Measurements from ENCODE around the gene PRPF38B. TPM values are rescaled to one million over a fixed set of nuclear protein-coding genes. Genes with fewer than 3 reads are reported as not detected.
A peak's percentile ranks its signal among the peaks of the same experiment; 100 is the strongest.

The PRPF38B gene
- total RNA-seq, 6 experiments from 2014 or later: 19.9 to 24.1 (median 23.7) TPM

DNA sequence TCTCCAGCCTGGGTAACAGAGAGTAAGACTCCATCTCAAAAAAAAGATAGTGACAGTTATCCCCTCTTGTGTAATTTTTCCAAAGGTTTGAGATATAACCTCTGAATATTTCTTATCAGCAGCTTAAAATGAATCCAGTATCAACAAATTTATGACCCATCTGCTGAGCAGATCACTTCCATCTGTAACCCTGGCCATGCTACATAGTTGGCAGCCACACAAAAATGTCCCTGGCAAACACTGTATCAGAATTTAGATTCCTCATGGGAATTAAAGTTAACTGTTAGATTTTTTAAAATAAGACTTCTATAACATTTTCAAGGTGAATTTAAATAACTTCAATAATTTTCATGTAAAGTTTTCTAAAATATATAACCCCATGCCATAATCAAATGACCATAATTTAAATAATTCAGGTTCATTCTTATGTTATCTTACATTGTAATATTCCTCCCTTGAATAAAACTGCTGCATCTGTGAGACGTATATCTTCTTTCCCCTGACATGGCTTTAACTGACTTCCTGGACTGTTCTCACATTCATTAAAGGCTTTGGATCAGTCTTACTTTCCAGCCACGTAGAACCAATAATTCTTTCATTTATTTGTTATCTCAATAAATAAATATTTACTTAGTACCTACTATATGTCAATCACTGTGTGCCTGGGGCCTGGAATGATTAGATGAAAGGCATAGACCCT, 5.3 kb upstream of the PRPF38B start:
- no peaks in the 10 kb centered on the region for H3K36me3 Mint-ChIP-seq (ENCODE audit: low read depth)
- H3K27me3 Mint-ChIP-seq (ENCODE audit: insufficient read depth): no peaks in the 10 kb centered on the region; the same call in 1 of the 2 replicates
- no peak overlapping the region for H3K4me3 Mint-ChIP-seq
- TF ChIP-seq, protein P1, sequence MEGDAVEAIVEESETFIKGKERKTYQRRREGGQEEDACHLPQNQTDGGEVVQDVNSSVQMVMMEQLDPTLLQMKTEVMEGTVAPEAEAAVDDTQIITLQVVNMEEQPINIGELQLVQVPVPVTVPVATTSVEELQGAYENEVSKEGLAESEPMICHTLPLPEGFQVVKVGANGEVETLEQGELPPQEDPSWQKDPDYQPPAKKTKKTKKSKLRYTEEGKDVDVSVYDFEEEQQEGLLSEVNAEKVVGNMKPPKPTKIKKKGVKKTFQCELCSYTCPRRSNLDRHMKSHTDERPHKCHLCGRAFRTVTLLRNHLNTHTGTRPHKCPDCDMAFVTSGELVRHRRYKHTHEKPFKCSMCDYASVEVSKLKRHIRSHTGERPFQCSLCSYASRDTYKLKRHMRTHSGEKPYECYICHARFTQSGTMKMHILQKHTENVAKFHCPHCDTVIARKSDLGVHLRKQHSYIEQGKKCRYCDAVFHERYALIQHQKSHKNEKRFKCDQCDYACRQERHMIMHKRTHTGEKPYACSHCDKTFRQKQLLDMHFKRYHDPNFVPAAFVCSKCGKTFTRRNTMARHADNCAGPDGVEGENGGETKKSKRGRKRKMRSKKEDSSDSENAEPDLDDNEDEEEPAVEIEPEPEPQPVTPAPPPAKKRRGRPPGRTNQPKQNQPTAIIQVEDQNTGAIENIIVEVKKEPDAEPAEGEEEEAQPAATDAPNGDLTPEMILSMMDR (IDR thresholded peaks at IDR 0.05): no peak
- peaks cover 29% of the 10 kb centered on the region for H3K4me1 Mint-ChIP-seq (ENCODE audit: low read depth)
- no peaks in the 10 kb centered on the region for H3K9me3 Mint-ChIP-seq
- no peak overlapping the region; the same call in 1 of the 2 replicates for H3K27ac Mint-ChIP-seq
- DNase-seq: peak; percentile 28

DNA sequence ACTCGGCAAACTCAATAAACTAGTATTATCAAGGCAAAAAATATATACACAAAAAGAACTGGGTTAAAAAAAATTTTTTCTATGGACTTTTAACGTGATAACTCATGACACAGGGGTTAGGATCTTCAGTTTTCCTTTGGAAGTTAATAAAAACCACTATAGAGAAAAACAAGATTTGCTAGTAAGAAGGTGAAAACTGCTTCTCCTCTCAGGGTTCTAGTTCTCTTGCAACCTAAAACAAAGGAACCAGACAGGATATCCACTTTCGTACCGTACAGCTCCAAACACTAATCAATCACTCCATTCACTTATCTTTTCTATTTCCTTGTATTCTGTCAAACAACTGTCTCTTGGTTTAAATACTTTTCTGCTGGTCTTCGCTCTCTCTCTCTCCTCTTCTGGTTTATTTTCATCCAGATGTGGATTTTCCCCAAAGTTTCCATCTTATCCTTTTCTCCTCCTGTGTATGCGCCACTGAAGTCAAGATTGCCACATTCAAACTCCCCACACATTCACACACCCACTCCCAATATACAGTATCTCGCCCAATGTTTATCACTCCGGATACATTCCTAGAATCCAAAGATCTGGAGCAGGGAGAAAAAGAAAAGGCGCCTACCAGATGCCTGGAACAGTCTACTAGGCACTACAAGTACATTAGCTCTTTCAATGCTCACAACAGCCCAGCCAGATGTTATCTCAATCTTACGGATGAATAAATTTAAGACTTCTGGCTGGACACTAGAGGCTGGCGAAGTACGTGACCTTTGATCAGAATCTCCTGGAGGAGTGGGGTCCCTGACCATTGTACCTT, 775 bp upstream of the PRPF38B start:
- Mint-ChIP-seq H3K4me1 (ENCODE audit: low read depth) (peaks cover 42% of the 10 kb centered on the region), H3K4me3 (peak overlapping the region; percentile 99), H3K9me3 (no peaks in the 10 kb centered on the region), H3K36me3 (ENCODE audit: low read depth) (peaks cover 33% of the 10 kb centered on the region), H3K27ac (peak overlapping the region; percentile 91), H3K27me3 (ENCODE audit: insufficient read depth) (no peaks in the 10 kb centered on the region; the same call in 1 of the 2 replicates)
- no peak for DNase-seq
- TF ChIP-seq, protein P1 (IDR thresholded peaks at IDR 0.05): no peak

DNA sequence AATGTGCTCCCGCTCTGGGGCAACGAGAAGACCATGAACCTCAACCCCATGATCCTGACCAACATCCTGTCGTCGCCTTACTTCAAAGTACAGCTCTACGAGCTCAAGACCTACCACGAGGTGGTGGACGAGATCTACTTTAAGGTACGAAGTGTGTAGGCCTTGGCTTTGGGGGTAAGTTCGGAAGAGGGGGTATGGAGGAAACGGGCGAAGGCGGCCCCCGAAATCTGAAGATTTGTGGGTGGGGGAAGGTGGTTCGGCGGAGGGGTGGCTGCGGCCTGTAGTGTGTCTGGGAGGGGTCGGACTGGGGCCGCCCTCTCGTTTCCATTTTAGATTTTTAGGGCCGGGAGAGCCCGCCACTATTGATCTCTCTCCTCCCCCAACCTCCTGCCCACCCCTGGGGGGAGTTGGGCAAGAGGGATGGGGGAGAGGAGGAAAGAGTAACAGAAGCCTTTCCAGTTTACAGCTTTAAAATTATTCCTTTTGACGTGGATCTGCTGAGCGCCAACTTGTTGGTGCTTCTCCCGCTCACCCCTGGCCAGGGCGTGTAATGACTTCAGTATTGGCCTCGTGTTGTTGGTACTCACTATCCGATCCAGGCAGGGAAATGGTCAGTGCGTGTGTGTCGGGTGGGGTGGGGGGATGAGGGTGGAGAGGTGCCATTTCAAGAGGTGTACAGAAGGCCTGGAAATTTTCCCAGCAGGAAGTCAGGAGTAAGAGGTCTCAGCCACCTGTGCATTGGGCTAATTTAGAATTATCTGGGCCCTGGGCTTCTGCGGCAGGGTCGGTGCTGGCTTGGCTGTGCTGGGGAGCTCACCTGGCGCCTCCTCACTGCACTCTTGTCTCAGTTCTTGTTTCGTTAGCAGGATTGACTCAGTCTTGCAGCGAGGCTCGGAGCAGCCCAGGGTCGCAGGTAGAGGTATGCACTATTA, 880 bp downstream of the PRPF38B start:
- TF ChIP-seq, protein P1 (IDR thresholded peaks at IDR 0.05): peak; percentile 51

DNA sequence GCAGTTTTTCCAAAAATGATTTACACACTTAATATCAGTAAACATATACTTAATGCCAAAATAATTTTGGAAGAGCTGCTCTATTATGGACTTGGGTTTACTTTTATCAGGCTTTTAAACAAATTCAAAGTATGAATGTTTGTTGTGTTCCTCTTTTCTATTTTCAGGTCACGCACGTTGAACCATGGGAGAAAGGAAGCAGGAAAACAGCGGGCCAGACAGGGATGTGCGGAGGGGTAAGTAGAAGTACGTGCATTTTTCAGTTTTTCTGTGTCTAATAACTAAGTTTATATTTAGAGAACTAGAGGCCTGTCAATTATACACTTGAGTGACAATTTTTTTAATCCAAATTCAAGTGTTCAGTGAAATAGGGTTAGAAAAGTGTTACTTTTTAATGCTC, 3.4 kb downstream of the PRPF38B start:
- Mint-ChIP-seq H3K4me1 (ENCODE audit: low read depth) (peaks cover 38% of the 10 kb centered on the region), H3K27ac (no peak overlapping the region), H3K27me3 (ENCODE audit: insufficient read depth) (no peaks in the 10 kb centered on the region; the same call in 1 of the 2 replicates), H3K9me3 (no peaks in the 10 kb centered on the region), H3K36me3 (ENCODE audit: low read depth) (peaks cover 66% of the 10 kb centered on the region), H3K4me3 (peak overlapping the region; percentile 33)
- no peak for DNase-seq
- TF ChIP-seq, protein P1 (IDR thresholded peaks at IDR 0.05): no peak

More for the DNA sequence above, 880 bp downstream of the PRPF38B start:
- Mint-ChIP-seq H3K36me3 (ENCODE audit: low read depth) (peaks cover 41% of the 10 kb centered on the region), H3K4me1 (ENCODE audit: low read depth) (peaks cover 33% of the 10 kb centered on the region), H3K27ac (peak overlapping the region; percentile 91), H3K4me3 (peak overlapping the region; percentile 99), H3K27me3 (ENCODE audit: insufficient read depth) (no peaks in the 10 kb centered on the region; the same call in 1 of the 2 replicates), H3K9me3 (no peaks in the 10 kb centered on the region)
- DNase-seq: peak; percentile 64

Data from HFFc6 (cell line).